ENCODE results near the gene TOMT. TPM values are rescaled to one million over a fixed set of nuclear protein-coding genes. Genes with fewer than 3 reads are reported as not detected.
"Not testable (repeated sequence)": the region's sequence is repeated elsewhere in the genome, so short reads cannot be mapped to it uniquely, and the experiment has no call there.

Gene TOMT
- total RNA-seq, 8 experiments from 2014 or later, result not detected

DNA sequence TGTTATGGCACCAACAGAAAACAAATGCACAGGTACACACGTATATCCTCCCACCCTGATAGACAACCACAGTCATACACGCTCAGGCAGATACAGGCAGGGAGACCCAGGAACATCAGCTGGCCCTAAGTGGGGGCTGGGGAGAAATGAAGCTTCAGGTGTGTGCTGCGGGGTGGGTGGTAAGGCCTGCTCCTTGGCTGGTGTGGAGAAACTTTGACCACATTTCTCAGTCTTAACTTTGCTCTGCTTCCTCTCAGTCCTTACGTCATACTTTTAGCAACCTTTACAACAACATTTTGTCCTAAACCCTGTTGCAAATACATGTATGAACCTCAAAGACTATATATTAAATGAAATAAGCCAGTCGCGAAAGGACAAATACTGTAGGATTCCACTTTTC lies 13.5 kb downstream of the TOMT start:
- Histone ChIP-seq H3K4me1 (replicated peaks in 1 of 2) (peaks cover 16 to 18% of the 10 kb centered on the region in 2 donors), H3K4me3 (no peak overlapping the region), H3K27ac (peak overlapping the region in 1 of 2 donors; percentile 12)
- ATAC-seq (replicated peaks in 6 of 8), result peak in 4 of 8 experiments; percentile 13 to 28 (median 16)
- 30 to 100% (median 89%) methylated on average over 1 to 5 of the region's 6 CpGs; no CpG with 5 or more reads in 1 of the 10 experiments for WGBS, 10 experiments
- in situ Hi-C loops (cut with MboI; ENCODE audit: low pct_unique_long_range_greater_than_20kb in 2 of 9, low sequenced_read_pairs in 9 of 9, unreplicated experiment in 9 of 9), result no loop called here

DNA sequence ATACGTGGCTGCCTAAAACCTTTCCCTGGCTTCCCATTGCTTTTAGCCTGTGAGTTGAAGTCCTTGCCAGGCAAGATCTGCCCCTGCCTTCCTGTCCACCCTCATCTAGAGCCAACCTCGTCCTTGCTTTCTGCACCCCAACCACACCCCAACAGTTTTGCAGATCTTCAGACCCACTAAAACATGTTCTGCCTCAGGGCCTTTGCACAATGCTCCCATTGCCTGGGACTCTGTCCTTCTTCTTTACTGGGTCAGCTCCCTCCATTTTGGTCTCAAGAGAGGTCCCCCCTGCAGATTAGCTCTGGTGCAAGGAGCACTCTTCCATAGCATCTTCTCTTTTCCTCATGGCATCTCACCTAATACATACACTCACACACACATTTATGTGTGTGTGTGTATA lies 15.2 kb downstream of the TOMT start:
- in situ Hi-C loops (cut with MboI; ENCODE audit: low pct_unique_long_range_greater_than_20kb in 2 of 9, low sequenced_read_pairs in 9 of 9, unreplicated experiment in 9 of 9), result no loop called here
- H3K27ac ChIP-seq, result no peak overlapping the region

DNA sequence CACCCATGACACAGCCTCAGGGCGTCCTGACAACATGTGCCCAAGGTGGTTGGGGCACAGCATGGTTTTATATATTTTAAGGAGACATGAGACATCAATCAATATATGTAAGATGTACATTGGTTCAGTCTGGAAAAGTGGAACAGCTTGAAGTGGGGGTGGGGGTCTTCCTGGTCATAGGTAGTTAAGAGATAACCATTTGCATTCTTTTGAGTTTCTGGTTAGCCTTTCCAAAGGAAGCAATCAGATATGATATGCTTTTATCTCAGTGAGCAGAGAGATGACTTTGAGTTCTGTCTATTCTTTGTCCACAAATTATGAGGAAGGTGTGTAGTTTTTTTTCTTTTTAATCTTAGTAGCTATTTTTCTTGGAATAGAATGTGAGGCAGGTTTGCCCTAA lies 16.9 kb downstream of the TOMT start:
- peaks cover 15 to 17% of the 10 kb centered on the region in 2 donors for H3K4me1 ChIP-seq (replicated peaks in 1 of 2)
- WGBS, 10 experiments, result 17 to 71% (median 60%) methylated on average over 1 of the region's 1 CpG; no CpG with 5 or more reads in 4 of the 10 experiments
- H3K4me3 ChIP-seq, result no peak overlapping the region
- ATAC-seq (replicated peaks in 6 of 8), result no peak
- in situ Hi-C loops (cut with MboI; ENCODE audit: low pct_unique_long_range_greater_than_20kb in 2 of 9, low sequenced_read_pairs in 9 of 9, unreplicated experiment in 9 of 9), result no loop called here
- no peak overlapping the region for H3K27ac ChIP-seq

More for the DNA sequence above, 15.2 kb downstream of the TOMT start:
- ATAC-seq (replicated peaks in 6 of 8), result no peak
- H3K4me3 ChIP-seq, result no peak overlapping the region
- H3K4me1 ChIP-seq (replicated peaks in 1 of 2), result peaks cover 16 to 18% of the 10 kb centered on the region in 2 donors
- WGBS, 10 experiments, result 50 to 100% (median 100%) methylated on average over 1 to 2 of the region's 2 CpGs; no CpG with 5 or more reads in 5 of the 10 experiments

DNA sequence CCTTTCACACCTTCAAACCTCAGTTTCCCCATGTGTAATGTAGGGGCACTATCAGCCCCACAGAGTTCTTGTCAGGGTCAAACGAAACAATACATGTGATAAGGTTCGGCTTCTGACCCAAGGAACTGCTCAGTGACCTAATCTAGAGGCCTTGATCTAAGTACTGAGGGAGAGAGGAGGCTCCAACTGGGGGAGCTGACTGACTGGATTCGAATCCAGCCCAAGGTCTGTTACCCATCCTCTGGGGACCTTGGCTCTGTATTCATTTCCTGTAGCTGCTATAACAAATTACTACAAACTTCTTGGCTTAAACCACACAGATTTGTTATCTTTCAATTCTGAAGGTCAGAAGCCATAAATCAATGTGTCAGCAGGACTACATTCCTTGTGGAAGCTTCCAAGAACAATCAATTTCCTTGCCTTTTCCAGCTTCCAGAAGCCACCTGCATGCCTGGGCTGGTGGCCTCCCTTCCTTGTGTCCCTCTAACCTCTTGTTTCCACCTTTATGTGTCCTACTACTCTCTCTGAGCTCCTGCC lies 17.5 kb downstream of the TOMT start:
- H3K27ac ChIP-seq, result no peak overlapping the region
- in situ Hi-C loops (cut with MboI; ENCODE audit: low pct_unique_long_range_greater_than_20kb in 2 of 9, low sequenced_read_pairs in 9 of 9, unreplicated experiment in 9 of 9), result no loop called here
- 0 to 90% (median 55%) methylated on average over 1 to 3 of the region's 3 CpGs; no CpG with 5 or more reads in 4 of the 10 experiments for WGBS, 10 experiments
- H3K4me1 ChIP-seq (replicated peaks in 1 of 2), result peaks cover 9 to 11% of the 10 kb centered on the region in 2 donors
- ATAC-seq (replicated peaks in 6 of 8), result no peak
- H3K4me3 ChIP-seq, result no peak overlapping the region

DNA sequence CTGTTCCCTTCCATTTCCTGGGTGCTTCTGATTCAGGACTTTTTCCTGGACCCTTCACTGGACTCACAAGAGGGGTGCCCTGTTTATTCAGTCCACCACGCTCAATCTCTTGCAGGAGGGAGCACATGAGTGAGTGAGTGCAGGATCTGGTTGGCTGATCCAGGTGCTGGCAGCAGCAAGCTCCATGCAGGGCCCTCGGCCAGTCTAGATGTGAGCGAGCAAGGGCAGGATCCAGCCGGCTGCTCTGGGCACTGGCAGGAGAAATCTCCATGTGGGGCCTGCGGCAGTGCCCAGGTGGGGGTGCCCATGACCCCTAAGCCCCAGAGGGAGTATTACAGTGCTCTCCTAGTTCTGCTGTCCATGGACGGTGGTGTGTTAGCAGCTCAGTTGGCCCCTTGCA lies 18.3 kb downstream of the TOMT start:
- Histone ChIP-seq H3K27ac (no peak overlapping the region), H3K4me1 (replicated peaks in 1 of 2) (peaks cover under 1 to 2% of the 10 kb centered on the region in 2 donors), H3K4me3 (no peak overlapping the region)
- in situ Hi-C loops (cut with MboI; ENCODE audit: low pct_unique_long_range_greater_than_20kb in 2 of 9, low sequenced_read_pairs in 9 of 9, unreplicated experiment in 9 of 9), result no loop called here
- 80% methylated on average over 1 to 2 of the region's 6 CpGs; no CpG with 5 or more reads in 8 of the 10 experiments for WGBS, 10 experiments
- ATAC-seq (replicated peaks in 6 of 8), result no peak

DNA sequence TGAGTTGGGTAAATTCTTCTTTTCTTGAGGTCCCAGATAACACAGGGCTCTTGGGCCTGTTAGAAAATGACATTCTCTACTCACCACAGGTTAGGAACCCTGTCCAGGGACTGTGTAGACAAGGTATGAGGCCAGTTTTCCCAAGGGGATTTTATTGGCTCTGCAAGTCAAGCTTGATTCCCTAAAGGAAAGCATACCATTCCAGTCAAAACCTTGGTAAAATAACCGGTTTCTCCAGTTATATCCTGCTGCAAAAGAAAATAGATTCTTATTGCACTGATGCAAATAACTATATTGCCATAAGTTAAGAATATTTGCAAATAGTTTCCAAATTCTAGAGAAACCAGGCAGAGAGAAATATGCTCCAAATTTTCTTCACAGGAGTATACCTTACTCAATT lies 20.2 kb downstream of the TOMT start:
- in situ Hi-C loops (cut with MboI; ENCODE audit: low pct_unique_long_range_greater_than_20kb in 2 of 9, low sequenced_read_pairs in 9 of 9, unreplicated experiment in 9 of 9), result no loop called here
- Histone ChIP-seq H3K4me1 (replicated peaks in 1 of 2) (no peaks in the 10 kb centered on the region), H3K4me3 (no peak overlapping the region), H3K27ac (no peak overlapping the region)
- 0 to 80% (median 33%) methylated on average over 1 of the region's 1 CpG; no CpG with 5 or more reads in 3 of the 10 experiments for WGBS, 10 experiments
- ATAC-seq (replicated peaks in 6 of 8), result no peak

DNA sequence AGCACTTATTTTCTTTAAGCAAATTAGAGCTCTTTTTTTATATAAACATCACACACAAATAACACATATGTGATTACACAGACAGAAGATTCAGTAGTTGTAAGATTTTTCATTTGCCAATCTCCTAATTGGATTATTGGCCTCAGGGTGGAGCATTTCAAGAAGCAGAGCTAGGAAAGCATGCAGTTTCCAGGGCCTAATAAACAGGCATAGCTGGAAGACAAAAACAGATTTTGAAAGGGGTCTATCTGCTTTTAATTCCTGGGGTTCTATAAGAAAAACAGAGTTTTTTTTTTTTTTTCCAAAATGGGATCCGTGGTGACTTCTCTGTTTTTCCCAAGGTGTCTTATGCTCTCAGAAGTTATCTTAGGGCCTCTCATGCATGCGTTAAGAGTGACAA lies 22.2 kb downstream of the TOMT start:
- no peaks in the 10 kb centered on the region for H3K4me1 ChIP-seq (replicated peaks in 1 of 2)
- no peak for ATAC-seq (replicated peaks in 6 of 8)
- 25 to 89% (median 50%) methylated on average over 1 to 2 of the region's 2 CpGs; no CpG with 5 or more reads in 1 of the 10 experiments for WGBS, 10 experiments
- H3K4me3 ChIP-seq, result no peak overlapping the region
- no peak overlapping the region for H3K27ac ChIP-seq
- in situ Hi-C loops (cut with MboI; ENCODE audit: low pct_unique_long_range_greater_than_20kb in 2 of 9, low sequenced_read_pairs in 9 of 9, unreplicated experiment in 9 of 9), result no loop called here

DNA sequence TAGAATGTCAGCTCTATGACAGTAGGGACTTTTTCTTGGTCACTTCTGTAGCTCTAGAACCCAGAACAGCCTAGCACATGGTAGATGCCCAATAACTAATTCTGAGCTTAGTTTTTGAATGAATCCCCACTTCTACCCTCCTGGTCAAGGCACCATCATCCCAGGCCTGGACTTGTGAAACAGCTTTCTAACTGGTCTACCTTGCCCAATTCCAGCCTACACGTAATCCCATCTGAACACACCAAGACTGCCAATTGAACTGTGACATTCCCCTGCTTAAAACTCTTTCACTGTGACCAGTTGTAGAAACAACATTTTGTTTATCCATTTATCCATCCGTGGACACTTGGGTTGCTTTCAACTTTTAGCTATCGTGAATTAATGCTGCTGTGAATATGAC lies 23.7 kb downstream of the TOMT start:
- WGBS, 10 experiments, result 20 to 94% (median 72%) methylated on average over 1 to 3 of the region's 3 CpGs; no CpG with 5 or more reads in 1 of the 10 experiments
- no peaks in the 10 kb centered on the region for H3K4me1 ChIP-seq (replicated peaks in 1 of 2)
- no peak overlapping the region for H3K27ac ChIP-seq
- in situ Hi-C loops (cut with MboI; ENCODE audit: low pct_unique_long_range_greater_than_20kb in 2 of 9, low sequenced_read_pairs in 9 of 9, unreplicated experiment in 9 of 9), result no loop called here
- no peak overlapping the region for H3K4me3 ChIP-seq
- ATAC-seq (replicated peaks in 6 of 8), result no peak

DNA sequence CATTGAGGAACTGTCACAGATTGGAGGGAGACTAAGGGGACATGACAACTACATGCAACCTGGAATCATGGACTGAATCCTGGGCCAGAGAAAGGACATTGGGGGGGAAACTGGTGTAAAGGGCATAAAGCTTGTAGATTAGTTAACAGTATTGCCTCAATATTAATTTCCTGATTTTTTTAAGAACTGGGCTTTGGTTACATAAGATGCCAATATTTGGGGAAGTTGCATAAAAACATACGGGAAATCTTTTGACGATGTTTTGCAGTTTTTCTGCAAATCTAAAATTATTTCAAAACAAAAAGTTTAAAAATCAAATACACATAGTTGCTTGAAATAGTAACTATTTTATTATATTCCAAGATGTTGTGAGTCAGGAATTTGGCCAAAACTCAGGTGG lies 26.9 kb downstream of the TOMT start:
- no peaks in the 10 kb centered on the region for H3K4me1 ChIP-seq (replicated peaks in 1 of 2)
- no peak overlapping the region for H3K4me3 ChIP-seq
- WGBS, 10 experiments, result 80 to 100% (median 90%) methylated on average over 1 to 2 of the region's 2 CpGs; no CpG with 5 or more reads in 4 of the 10 experiments
- in situ Hi-C loops (cut with MboI; ENCODE audit: low pct_unique_long_range_greater_than_20kb in 2 of 9, low sequenced_read_pairs in 9 of 9, unreplicated experiment in 9 of 9), result no loop called here
- H3K27ac ChIP-seq, result no peak overlapping the region
- no peak for ATAC-seq (replicated peaks in 6 of 8)

DNA sequence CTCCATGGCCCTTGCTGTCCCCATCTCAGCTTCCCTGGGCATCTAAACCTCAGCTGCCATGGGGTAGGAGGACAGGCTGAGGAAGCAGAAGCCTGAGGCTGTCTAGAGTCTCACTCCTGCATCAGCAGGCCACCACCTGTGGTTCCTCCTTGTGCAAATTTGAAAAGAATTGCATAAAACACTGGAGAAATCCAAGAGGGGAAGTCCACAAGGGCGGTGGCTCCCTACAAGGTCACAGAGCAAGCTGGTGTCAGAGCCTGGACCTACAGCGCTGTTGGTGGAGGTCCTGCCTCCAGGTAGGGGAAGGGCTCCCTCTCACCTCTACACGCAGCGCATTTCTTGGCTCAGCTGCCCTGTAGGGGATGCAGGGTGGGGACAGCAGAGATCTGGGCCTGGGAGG lies 29.7 kb downstream of the TOMT start, which contains the start of gene FOLR3:
Gene FOLR3, plus strand, starts transcription at position 253 of the 400 bp plus-strand sequence. CDS start 228 bp downstream, outside the sequence.
- in situ Hi-C loops (cut with MboI; ENCODE audit: low pct_unique_long_range_greater_than_20kb in 2 of 9, low sequenced_read_pairs in 9 of 9, unreplicated experiment in 9 of 9); H3K4me1 ChIP-seq (replicated peaks in 1 of 2); H3K27ac ChIP-seq; H3K4me3 ChIP-seq: not testable (repeated sequence)
- peak in 3 of 8 experiments; percentile 63 to 89 (median 77) for ATAC-seq (replicated peaks in 6 of 8)
- 100% methylated on average over 1 of the region's 4 CpGs; no CpG with 5 or more reads in 9 of the 10 experiments for WGBS, 10 experiments

DNA sequence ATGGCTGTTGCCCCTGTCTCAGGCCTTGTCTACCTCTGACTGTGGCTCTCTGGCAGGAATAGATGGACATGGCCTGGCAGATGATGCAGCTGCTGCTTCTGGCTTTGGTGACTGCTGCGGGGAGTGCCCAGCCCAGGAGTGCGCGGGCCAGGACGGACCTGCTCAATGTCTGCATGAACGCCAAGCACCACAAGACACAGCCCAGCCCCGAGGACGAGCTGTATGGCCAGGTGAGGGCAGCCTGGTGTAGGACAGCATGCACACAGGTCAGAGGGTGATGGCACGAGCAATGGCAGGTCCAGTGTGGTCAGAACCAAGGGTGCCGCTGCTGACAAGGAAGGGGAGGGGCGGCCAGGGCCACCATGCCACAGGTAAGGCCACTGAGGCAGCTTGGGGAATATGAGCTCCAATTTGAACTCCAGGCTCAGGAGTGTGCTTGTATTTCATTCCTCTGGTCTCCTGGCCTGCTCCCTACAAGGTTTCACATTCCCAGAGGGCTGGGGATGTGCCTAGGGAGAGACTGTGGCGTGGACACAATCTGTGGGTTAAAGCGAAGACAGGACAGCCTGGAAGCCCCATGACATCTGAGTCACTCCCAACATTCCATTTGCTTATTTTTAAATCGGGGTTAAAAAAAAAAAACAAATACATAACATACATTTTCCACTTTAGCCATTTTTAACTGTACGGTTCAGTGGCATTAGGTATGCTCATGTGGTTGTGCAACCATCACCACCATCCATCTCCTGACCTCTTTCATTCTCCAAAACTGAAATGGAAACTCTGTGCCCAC lies 30.4 kb downstream of the TOMT start:
- H3K4me1 ChIP-seq (replicated peaks in 1 of 2), result no peaks in the 10 kb centered on the region
- H3K27ac ChIP-seq, result no peak overlapping the region
- no peak for ATAC-seq (replicated peaks in 6 of 8)
- in situ Hi-C loops (cut with MboI; ENCODE audit: low pct_unique_long_range_greater_than_20kb in 2 of 9, low sequenced_read_pairs in 9 of 9, unreplicated experiment in 9 of 9), result no loop called here
- no peak overlapping the region for H3K4me3 ChIP-seq
- 60 to 96% (median 75%) methylated on average over 1 to 5 of the region's 14 CpGs; no CpG with 5 or more reads in 2 of the 10 experiments for WGBS, 10 experiments

DNA sequence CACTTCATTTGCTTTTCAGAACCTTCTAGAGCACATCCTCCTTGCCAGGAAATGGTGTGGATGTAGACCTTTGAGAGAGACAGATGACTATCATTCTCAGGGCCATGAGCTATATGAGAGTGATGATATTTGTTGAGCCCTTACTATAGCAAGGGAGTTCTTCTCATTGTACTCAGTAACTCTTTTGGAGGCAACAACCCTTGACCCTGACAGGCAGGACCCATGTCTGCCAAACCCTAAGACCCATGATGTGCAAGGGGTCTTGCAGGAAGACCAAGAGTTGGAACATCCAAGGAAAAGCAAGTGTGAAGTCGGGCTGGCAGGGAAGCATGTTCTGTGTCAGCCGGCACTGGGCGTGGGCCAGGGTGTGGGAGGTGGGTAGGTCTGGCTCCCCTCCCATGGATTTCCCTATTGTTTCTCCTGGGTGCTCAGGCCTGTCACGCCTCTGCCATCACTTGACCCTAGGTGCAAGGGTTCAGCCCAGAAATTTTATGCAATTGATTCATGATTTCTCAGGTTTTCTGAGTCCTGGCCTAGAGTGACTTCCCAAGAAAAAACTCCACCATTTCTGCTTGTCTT lies 31.0 kb downstream of the TOMT start:
- H3K4me1 ChIP-seq (replicated peaks in 1 of 2), result no peaks in the 10 kb centered on the region
- no peak overlapping the region for H3K27ac ChIP-seq
- 45 to 81% (median 80%) methylated on average over 1 to 4 of the region's 4 CpGs; no CpG with 5 or more reads in 5 of the 10 experiments for WGBS, 10 experiments
- no peak overlapping the region for H3K4me3 ChIP-seq
- in situ Hi-C loops (cut with MboI; ENCODE audit: low pct_unique_long_range_greater_than_20kb in 2 of 9, low sequenced_read_pairs in 9 of 9, unreplicated experiment in 9 of 9), result no loop called here
- ATAC-seq (replicated peaks in 6 of 8), result peak in 1 of 8 experiments; percentile 13

DNA sequence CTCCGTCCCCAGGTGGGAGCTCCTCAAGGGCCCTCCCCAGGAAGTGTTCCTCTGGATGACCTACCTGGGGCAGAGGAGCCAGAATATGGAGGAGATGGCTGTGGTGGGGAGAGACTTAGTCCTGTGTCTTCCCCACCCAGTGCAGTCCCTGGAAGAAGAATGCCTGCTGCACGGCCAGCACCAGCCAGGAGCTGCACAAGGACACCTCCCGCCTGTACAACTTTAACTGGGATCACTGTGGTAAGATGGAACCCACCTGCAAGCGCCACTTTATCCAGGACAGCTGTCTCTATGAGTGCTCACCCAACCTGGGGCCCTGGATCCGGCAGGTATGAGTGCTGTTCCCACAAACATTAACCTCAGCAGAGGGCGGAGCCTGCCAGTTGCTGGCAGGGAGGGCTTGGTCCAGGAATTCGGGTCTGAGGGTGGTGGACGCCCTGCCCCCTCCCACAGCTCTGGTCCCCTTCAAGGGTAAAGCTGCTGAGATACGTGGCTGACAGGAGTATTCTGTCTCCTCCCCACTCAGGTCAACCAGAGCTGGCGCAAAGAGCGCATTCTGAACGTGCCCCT lies 33.2 kb downstream of the TOMT start:
- Histone ChIP-seq H3K4me3 (no peak overlapping the region), H3K27ac (no peak overlapping the region), H3K4me1 (replicated peaks in 1 of 2) (no peaks in the 10 kb centered on the region)
- WGBS, 10 experiments, result 80 to 100% (median 100%) methylated on average over 1 to 2 of the region's 12 CpGs; no CpG with 5 or more reads in 5 of the 10 experiments
- in situ Hi-C loops (cut with MboI; ENCODE audit: low pct_unique_long_range_greater_than_20kb in 2 of 9, low sequenced_read_pairs in 9 of 9, unreplicated experiment in 9 of 9), result no loop called here
- no peak for ATAC-seq (replicated peaks in 6 of 8)
